NCI-H446 (cell line): ENCODE results near the gene TRMT1.

ENCODE experiments used
- DNase-seq, 2 experiments: peaks; one replicate each; lab custom pipeline; 2025; lab: John Stamatoyannopoulos, UW

Gene TRMT1

GRCh38 chr19:13070425-13071140, 46.0 kb downstream of the TRMT1 start:
- no peak for DNase-seq

GRCh38 chr19:13069415-13070359, 46.9 kb downstream of the TRMT1 start:
- no peak for DNase-seq

GRCh38 chr19:13068085-13068846, 48.3 kb downstream of the TRMT1 start:
- no peak for DNase-seq

DNA sequence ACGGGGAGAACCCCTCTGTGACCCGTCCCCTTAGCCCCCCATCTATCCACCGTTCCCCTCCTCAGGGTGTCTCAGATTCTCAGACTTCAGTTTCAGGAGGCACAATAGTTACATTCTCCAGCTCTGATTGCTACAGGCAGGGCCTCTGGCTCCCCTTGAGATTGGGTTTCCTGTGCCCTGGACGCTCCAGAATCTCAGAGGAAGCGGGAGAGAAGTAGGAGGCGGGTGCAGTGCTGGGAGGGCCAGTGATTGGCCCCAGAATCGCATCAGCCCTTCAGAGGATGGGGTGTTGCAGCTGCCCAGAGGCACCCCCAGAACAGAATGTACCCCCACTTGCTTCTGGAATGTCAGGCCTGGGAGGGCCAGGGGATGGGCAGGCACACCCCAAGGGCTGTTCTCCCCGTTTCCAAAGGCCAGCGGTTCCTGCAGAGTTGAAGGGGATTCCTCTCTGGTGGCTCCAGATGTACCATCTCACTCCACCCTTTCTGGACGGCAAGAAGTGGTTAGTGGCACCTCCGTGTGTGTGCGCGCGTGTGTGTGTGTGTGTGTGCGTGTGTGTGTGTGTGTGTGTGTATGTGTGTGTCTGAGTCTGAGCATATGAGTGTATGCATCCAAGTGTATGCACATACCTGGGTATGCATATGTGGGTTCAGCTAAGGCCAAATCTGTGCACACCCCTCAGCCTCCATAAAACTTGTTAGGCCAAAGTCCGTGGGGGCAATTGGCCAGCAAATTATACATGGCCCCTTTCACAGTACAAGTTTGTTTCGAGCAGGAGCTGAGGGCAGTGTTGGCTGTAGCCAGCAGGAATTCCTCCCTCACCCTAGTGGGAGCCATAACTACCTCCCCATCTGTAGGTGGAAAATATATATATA, 49.4 kb downstream of the TRMT1 start:
- DNase-seq: no peak

GRCh38 chr19:13066226-13066625, 50.3 kb downstream of the TRMT1 start:
- no peak for DNase-seq

- DNase-seq: no peak
These were observed 52.4 kb downstream of the TRMT1 start for GRCh38 chr19:13064092-13064489.

DNA sequence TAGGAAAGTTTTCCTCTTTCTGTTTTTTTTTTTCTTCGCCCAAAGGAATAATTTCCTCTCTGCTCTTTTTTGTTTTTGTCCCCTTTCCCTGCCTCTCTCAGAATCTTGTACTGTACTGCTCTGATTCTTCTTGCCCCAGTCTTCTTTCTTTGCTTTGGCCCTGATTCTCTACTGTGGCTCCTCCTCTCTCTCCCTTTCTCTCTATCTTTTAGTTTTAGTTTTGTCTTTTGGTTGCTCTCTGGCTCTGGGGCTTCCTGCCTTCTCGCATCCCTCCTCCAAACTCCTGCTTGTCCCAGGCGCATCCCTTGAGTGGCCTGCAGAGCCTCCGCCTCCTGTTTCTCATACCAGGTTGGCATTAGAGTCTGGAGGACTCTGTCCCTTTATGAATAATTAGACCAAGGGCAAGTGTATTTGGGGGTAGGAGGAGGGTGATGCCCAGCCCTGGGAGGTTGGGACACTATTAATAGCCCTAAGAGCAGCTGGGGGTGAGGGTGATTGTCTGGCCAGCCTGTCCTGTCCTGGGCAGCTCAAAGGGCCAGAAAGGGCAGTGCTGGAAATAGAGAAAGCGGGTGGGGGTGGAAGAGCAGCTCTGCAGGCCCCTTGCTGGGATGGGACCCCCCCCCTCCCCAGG, 53.0 kb downstream of the TRMT1 start:
- no peak for DNase-seq

- no peak for DNase-seq
These were observed 54.2 kb downstream of the TRMT1 start for GRCh38 chr19:13062317-13062716.

- DNase-seq: peak; percentile 66 to 86
These were observed 55.3 kb downstream of the TRMT1 start for GRCh38 chr19:13060964-13061927.

DNA sequence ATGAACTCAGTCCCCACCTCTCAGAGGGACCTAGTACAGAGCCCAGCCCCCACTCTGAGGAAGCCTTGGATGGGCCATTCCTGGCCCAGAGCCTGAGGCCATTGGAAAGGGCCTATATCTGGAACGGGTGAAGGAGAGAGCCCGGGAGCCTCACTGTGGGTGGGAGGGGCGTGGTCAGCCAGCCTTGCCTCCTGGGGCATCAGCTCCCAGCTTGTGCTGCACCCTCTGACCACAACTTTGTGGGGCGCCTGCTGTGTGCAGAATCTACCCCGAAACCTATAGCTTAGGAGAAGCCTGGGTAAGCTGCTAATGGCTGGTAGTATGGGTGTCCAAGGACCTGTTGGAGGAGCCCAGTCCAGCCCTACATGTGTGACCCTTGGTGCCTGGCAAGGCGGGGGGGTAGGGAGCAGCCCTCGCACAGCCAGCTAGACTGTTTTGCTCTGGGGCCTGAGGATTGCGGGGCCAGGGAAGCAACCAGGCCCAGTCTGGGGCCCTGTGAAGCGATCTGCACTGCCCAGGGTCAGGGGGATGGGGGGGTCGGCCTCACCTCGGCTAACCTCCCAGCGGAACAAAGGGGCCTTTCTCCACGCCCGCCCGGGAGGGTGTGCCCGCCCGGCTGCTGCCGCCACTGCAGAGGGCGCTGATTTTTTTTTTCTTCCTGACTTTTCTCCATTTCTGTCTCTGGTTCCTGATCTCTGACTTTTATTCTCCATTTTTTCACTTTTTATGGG, 56.1 kb downstream of the TRMT1 start:
- DNase-seq: no peak

GRCh38 chr19:13058951-13059660, 57.4 kb downstream of the TRMT1 start:
- no peak for DNase-seq

- DNase-seq: peak in 1 of 2 experiments; percentile 39
These were observed 58.8 kb downstream of the TRMT1 start for GRCh38 chr19:13057744-13058143.

GRCh38 chr19:13057147-13057572, 59.4 kb downstream of the TRMT1 start:
- no peak for DNase-seq

DNA sequence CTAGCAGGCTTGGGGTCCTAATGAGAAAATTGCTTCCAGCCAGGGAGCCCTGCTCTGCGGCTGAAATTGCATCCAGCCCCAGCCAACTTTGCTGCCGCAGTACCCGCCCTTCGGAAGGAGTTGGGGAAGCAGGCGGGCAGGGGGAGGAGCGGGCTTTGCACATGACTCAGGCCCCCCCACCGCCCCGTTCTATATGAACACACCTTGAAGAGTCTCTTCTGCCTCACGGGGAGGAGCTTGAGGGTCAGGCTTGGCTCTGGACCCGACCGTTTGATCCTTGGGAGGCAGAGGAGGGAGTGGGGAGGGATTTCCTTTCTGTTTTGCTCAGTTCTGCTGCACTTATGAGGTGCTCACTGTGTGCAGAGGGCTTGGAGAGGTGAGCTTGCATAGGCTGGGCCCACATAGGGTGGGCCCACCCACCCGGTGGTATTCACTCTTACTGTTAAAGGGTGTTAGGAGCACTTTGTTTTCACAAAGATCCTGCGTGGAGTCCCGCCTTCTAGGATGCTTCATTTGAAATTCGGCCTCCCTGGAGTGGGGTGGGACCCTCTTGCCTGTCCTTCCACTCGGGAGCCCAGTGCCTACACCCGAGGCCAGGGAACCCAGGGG, 60.4 kb downstream of the TRMT1 start:
- no peak for DNase-seq

DNA sequence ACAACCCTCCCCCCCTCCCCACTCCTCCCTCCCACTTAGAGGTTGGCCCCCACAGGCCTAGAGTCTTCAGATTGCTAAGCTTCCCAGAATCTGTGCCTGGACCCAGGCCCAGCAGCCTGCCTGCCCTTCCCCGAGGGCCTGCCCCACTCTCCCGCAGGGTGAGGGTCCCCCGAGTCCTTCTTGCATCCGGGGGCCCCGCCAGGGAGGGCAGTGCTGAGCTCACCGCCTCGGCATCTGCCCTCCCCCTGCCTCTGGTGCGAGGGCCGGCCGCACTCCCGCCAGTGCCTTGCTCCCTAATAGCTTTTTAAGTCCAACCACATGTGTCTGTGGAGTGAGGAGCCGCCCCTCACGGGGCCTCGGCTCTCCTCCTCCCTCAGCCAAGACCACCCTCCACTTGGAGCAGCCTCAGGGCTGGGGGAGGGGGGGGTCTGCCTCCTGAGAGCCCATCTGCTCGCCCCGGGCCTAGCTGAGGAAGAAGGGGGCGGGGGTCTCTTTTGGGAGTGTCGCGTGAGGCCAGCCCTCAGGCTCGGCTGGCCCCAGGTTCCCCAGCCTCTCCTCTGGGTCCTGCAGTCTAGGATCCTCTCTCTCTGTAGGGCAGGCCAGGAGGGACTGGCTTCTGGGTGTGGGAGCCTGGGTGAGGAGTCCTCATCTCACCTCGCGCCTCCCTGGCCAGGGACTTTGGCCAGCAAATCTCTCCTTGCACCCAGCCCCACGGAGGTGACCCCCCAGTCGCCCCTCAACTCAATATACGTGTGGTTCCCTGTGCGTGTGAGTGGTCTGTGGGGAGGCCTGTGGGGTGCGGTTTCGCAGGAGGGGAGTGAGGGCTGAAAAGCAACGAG, 61.1 kb downstream of the TRMT1 start:
- DNase-seq: no peak
